Effector memory CD8-positive, alpha-beta T cell (primary cell): Measurements from ENCODE around the gene TAS2R39.
"Not testable (repeated sequence)": the region's sequence is repeated elsewhere in the genome, so short reads cannot be mapped to it uniquely, and the experiment has no call there.

Experiments
- ATAC-seq: fragments of 150-1000 bp; cut with Tn5 transposase; replicated peaks from 2 replicates; pipeline ENCODE4 v1.10.0; 2021; ENCODE audit warnings: mild to moderate bottlenecking, moderate library complexity
- DNase-seq, 3 experiments: peaks; one replicate each; pipeline ENCODE4 v3.0.0; 2021
- H3K27ac Mint-ChIP-seq, 2 donors: one replicate each; pipeline ENCODE4 v1.8.0; 2022; ENCODE audit warnings: mild to moderate bottlenecking in 2 of 2, mixed read lengths in 2 of 2, moderate library complexity in 2 of 2
- H3K27me3 Mint-ChIP-seq, 2 donors: one replicate each; pipeline ENCODE4 v1.8.0; 2022; ENCODE audit warnings: mixed read lengths in 2 of 2
- H3K36me3 Mint-ChIP-seq: one replicate; pipeline ENCODE4 v1.8.0; 2022; ENCODE audit warnings: mild to moderate bottlenecking, moderate library complexity, mixed read lengths; ENCODE audit not compliant: insufficient read depth
- H3K4me1 Mint-ChIP-seq, 2 donors: one replicate each; pipeline ENCODE4 v1.8.0; 2022; ENCODE audit warnings: low read depth in 2 of 2, mixed read lengths in 2 of 2
- H3K4me3 Mint-ChIP-seq, 2 donors: one replicate each; pipeline ENCODE4 v1.8.0; 2022; ENCODE audit warnings: mild to moderate bottlenecking in 2 of 2, mixed read lengths in 2 of 2, moderate library complexity in 2 of 2
- H3K9me3 Mint-ChIP-seq, 2 donors: one replicate each; pipeline ENCODE4 v1.8.0; 2022; ENCODE audit warnings: mixed read lengths in 2 of 2

Gene TAS2R39

GRCh38 chr7:143193880-143194279, 10.7 kb downstream of the TAS2R39 start:
- no peak overlapping the region for H3K27ac Mint-ChIP-seq
- DNase-seq (no peak), ATAC-seq (no peak)
- H3K36me3 Mint-ChIP-seq: no peaks in the 10 kb centered on the region
- no peaks in the 10 kb centered on the region for H3K4me1 Mint-ChIP-seq
- no peak overlapping the region for H3K4me3 Mint-ChIP-seq
- no peaks in the 10 kb centered on the region for H3K9me3 Mint-ChIP-seq
- peaks cover 10 to 13% of the 10 kb centered on the region in 2 donors for H3K27me3 Mint-ChIP-seq

GRCh38 chr7:143199040-143199439, 15.8 kb downstream of the TAS2R39 start:
- DNase-seq (no peak), ATAC-seq (no peak)
- Mint-ChIP-seq H3K36me3 (no peaks in the 10 kb centered on the region), H3K4me3 (no peak overlapping the region), H3K27me3 (peaks cover 29 to 53% of the 10 kb centered on the region in 2 donors), H3K27ac (no peak overlapping the region), H3K9me3 (no peaks in the 10 kb centered on the region), H3K4me1 (no peaks in the 10 kb centered on the region)

- Mint-ChIP-seq H3K36me3 (no peaks in the 10 kb centered on the region), H3K9me3 (no peaks in the 10 kb centered on the region), H3K4me1 (peaks cover 9 to 10% of the 10 kb centered on the region in 2 donors), H3K4me3 (no peak overlapping the region), H3K27me3 (peaks cover 20 to 43% of the 10 kb centered on the region in 2 donors), H3K27ac (no peak overlapping the region)
- DNase-seq (no peak), ATAC-seq (no peak)
Observed at GRCh38 chr7:143202161-143202560, 18.9 kb downstream of the TAS2R39 start.

GRCh38 chr7:143203386-143203785, 20.2 kb downstream of the TAS2R39 start:
- H3K4me3 Mint-ChIP-seq: no peak overlapping the region
- DNase-seq (no peak), ATAC-seq (no peak)
- H3K4me1 Mint-ChIP-seq: peaks cover 9 to 10% of the 10 kb centered on the region in 2 donors
- H3K27ac Mint-ChIP-seq: no peak overlapping the region
- no peaks in the 10 kb centered on the region for H3K9me3 Mint-ChIP-seq
- no peaks in the 10 kb centered on the region for H3K36me3 Mint-ChIP-seq
- H3K27me3 Mint-ChIP-seq: peaks cover 20 to 40% of the 10 kb centered on the region in 2 donors

- Mint-ChIP-seq H3K9me3 (no peaks in the 10 kb centered on the region), H3K4me3 (peak overlapping the region in 1 of 2 donors; percentile 29), H3K27ac (no peak overlapping the region), H3K27me3 (peaks cover 18 to 23% of the 10 kb centered on the region in 2 donors), H3K36me3 (no peaks in the 10 kb centered on the region), H3K4me1 (peaks cover 9 to 10% of the 10 kb centered on the region in 2 donors)
- ATAC-seq (peak; percentile 88), DNase-seq (peak in 2 of 3 experiments; percentile 2 to 10)
Observed at GRCh38 chr7:143205560-143206293, 22.5 kb downstream of the TAS2R39 start.

GRCh38 chr7:143210541-143210940, 27.3 kb downstream of the TAS2R39 start:
- Mint-ChIP-seq H3K27me3 (no peaks in the 10 kb centered on the region), H3K27ac (no peak overlapping the region), H3K4me1 (peaks cover 8 to 9% of the 10 kb centered on the region in 2 donors), H3K4me3 (no peak overlapping the region), H3K36me3 (no peaks in the 10 kb centered on the region), H3K9me3 (no peaks in the 10 kb centered on the region)
- DNase-seq: no peak
- no peak for ATAC-seq

- not testable (repeated sequence) for H3K4me1 Mint-ChIP-seq, H3K36me3 Mint-ChIP-seq, DNase-seq, H3K9me3 Mint-ChIP-seq, H3K4me3 Mint-ChIP-seq, H3K27ac Mint-ChIP-seq, ATAC-seq
- peaks cover 0 to 16% of the 10 kb centered on the region in 2 donors for H3K27me3 Mint-ChIP-seq
Observed at GRCh38 chr7:143213478-143213877, 30.3 kb downstream of the TAS2R39 start.

- ATAC-seq (peak; percentile 98), DNase-seq (peak; percentile 57 to 64 (median 63))
- Mint-ChIP-seq H3K4me1 (no peaks in the 10 kb centered on the region), H3K9me3 (no peaks in the 10 kb centered on the region), H3K36me3 (peaks cover 2% of the 10 kb centered on the region), H3K27me3 (peaks cover 10 to 28% of the 10 kb centered on the region in 2 donors), H3K4me3 (no peak overlapping the region), H3K27ac (no peak overlapping the region)
Observed at GRCh38 chr7:143214789-143215679, 31.8 kb downstream of the TAS2R39 start.

GRCh38 chr7:143216151-143216550, 32.9 kb downstream of the TAS2R39 start:
- Mint-ChIP-seq H3K9me3 (no peaks in the 10 kb centered on the region), H3K4me1 (no peaks in the 10 kb centered on the region), H3K4me3 (no peak overlapping the region), H3K27me3 (peaks cover 12 to 29% of the 10 kb centered on the region in 2 donors), H3K27ac (no peak overlapping the region), H3K36me3 (peaks cover 2% of the 10 kb centered on the region)
- no peak for ATAC-seq
- no peak for DNase-seq

GRCh38 chr7:143216686-143217085, 33.5 kb downstream of the TAS2R39 start:
- DNase-seq (no peak), ATAC-seq (no peak)
- Mint-ChIP-seq H3K27me3 (peaks cover 17 to 35% of the 10 kb centered on the region in 2 donors), H3K27ac (no peak overlapping the region), H3K4me3 (no peak overlapping the region), H3K9me3 (no peaks in the 10 kb centered on the region), H3K36me3 (peaks cover 2% of the 10 kb centered on the region), H3K4me1 (no peaks in the 10 kb centered on the region)

- H3K36me3 Mint-ChIP-seq: peaks cover 2% of the 10 kb centered on the region
- DNase-seq (no peak), ATAC-seq (no peak)
- H3K27ac Mint-ChIP-seq: no peak overlapping the region
- H3K4me3 Mint-ChIP-seq: no peak overlapping the region
- H3K27me3 Mint-ChIP-seq: peaks cover 26 to 46% of the 10 kb centered on the region in 2 donors
- no peaks in the 10 kb centered on the region for H3K9me3 Mint-ChIP-seq
- H3K4me1 Mint-ChIP-seq: no peaks in the 10 kb centered on the region
Observed at GRCh38 chr7:143217806-143218205, 34.6 kb downstream of the TAS2R39 start.

- no peak for ATAC-seq
- H3K4me1 Mint-ChIP-seq: no peaks in the 10 kb centered on the region
- H3K27me3 Mint-ChIP-seq: peaks cover 37 to 59% of the 10 kb centered on the region in 2 donors
- H3K27ac Mint-ChIP-seq: no peak overlapping the region
- DNase-seq: no peak
- H3K9me3 Mint-ChIP-seq: no peaks in the 10 kb centered on the region
- no peak overlapping the region for H3K4me3 Mint-ChIP-seq
- peaks cover 2% of the 10 kb centered on the region for H3K36me3 Mint-ChIP-seq
Observed at GRCh38 chr7:143221286-143221685, 38.1 kb downstream of the TAS2R39 start.

- H3K27me3 Mint-ChIP-seq: peaks cover 37 to 59% of the 10 kb centered on the region in 2 donors
- H3K4me1 Mint-ChIP-seq: no peaks in the 10 kb centered on the region
- ATAC-seq (no peak), DNase-seq (no peak)
- H3K4me3 Mint-ChIP-seq: no peak within 1 kb of the TSS
- H3K36me3 Mint-ChIP-seq: peaks cover 2% of the 10 kb centered on the region
- H3K27ac Mint-ChIP-seq: no peak within 1 kb of the TSS
- no peaks in the 10 kb centered on the region for H3K9me3 Mint-ChIP-seq
Observed at GRCh38 chr7:143221737-143222136, 38.5 kb downstream of the TAS2R39 start, which contains the start of gene TAS2R40. TSS of gene TAS2R40 (plus strand) at chr7:143222037. CDS start at chr7:143222079, 42 bp downstream.
